HG03196 (cell line): ENCODE results near the gene TAF1B.
"Not testable (repeated sequence)": the region's sequence is repeated elsewhere in the genome, so short reads cannot be mapped to it uniquely, and the experiment has no call there.

ENCODE experiments used
- ATAC-seq: cut with Tn5 transposase; IDR thresholded peaks from one replicate; pipeline ENCODE4 v1.9.1; 2021; ENCODE audit not compliant: unreplicated experiment

The TAF1B gene

GRCh38 chr2:9830685-9831410 lies 12.4 kb upstream of the TAF1B start:
- ATAC-seq = no peak

GRCh38 chr2:9831670-9832069 lies 11.6 kb upstream of the TAF1B start:
- no peak for ATAC-seq

DNA sequence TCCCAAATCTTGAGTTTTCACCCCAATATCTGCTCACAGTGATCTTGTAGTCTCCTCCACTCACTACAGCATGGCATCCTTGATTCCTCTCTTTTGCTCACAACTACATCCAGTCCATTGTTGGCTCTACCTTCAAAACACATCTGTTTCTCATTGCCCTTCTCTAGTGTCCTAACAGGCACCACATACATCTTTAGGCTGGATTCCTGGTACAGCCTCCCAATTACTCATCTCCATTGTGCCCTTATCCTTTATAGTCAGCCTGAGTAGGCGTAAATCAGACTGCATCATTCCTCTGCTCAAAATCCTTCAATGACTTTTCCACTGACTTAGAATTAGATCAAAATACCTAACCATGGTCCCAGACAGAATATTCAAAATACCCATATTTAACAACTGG lies 10.7 kb upstream of the TAF1B start:
- no peak for ATAC-seq

DNA sequence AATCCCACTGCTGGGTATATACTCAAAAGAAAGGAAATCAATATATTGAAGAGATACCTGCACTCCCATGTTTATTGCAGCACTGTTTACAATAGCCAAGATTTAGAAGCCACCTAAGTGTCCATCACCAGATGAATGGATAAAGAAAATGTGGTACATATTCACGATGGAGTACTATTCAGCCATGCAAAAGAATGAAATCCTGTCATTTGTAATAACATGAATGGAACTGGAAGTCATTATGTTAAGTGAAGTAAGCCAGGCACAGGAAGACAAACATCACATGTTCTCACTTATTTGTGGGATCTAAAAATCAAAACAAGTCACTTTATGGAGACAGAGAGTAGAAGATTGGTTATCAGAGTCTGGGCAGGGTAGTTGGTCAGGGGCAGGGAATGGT lies 8.2 kb upstream of the TAF1B start:
- ATAC-seq = not testable (repeated sequence)

- no peak for ATAC-seq
Measured at GRCh38 chr2:9836074-9836473, 7.2 kb upstream of the TAF1B start.

GRCh38 chr2:9836517-9836916 lies 6.8 kb upstream of the TAF1B start:
- ATAC-seq = no peak

DNA sequence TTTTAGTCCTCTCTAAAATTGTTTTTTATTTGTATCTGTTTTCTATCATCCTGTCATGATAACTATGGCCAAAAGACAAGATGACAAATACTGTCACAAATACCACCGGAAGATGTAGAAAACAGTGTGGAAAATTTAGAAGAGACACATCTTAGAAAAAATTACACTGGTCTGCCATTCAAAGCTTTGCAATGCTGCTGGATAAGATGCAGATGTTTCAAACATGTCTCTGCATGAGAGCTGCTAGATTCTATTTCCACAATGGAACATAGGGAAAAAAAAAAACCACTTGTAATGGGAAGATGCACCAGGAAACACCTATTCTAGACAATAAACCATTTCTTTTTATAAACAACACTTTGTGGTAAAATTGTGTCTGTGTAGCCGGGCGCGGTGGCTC lies 5.8 kb upstream of the TAF1B start:
- no peak for ATAC-seq

- no peak for ATAC-seq
Measured at GRCh38 chr2:9838391-9838790, 4.9 kb upstream of the TAF1B start.

DNA sequence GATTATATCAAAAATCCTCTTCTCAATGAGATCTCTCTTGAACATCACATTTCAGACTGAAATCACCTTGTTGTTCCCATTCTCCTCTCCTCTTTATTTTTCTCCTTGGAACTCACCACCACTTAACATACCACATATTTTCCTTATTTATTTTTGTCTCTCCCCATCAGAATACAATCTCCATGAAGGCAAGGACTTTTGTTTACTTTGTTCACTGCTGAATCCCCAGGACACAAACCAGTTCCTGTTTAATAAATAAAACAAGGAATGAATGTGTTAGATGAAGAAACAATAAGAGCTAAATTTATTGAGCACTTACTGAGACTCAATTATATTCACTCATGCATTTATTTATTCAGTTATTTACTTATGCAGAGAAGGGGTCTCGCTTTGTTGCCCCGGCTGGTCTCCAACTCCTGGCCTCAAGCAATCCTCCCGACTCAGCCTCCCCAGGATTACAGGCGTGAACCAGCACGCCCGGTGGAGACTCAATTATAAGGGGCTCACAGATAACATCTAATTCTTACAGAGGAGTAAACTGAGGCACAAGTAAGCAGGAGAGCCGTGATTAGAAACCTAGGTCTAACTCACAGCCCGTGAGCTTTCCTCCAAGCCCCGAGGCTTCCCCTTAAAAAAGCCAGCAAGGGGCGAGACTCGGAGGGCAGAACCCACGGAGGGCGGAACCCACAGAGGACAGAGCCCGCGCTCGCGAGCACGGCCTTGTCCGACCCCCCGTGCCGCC lies 616 bp upstream of the TAF1B start:
- ATAC-seq = no peak

DNA sequence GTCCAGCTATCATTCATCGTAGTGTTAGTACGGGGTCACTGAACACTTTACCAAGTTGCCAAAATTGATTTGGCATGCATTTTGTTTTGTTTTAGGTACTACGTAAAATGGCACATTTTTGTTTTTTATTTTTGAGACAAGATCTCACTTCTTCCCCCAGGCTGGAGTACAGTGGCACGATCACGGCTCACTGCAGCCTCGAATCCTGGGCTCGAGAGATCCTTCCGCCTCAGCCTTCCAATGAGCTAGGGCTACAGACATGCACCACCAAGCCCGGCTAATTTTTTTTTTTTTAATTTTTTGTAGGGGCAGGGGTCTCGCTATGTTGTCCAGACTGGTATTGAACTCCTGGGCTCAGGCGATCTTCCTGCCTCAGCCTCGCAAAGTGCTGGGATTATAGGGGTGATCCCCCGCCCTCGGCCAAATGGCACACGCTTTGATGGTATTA lies 786 bp downstream of the TAF1B start:
- no peak for ATAC-seq

DNA sequence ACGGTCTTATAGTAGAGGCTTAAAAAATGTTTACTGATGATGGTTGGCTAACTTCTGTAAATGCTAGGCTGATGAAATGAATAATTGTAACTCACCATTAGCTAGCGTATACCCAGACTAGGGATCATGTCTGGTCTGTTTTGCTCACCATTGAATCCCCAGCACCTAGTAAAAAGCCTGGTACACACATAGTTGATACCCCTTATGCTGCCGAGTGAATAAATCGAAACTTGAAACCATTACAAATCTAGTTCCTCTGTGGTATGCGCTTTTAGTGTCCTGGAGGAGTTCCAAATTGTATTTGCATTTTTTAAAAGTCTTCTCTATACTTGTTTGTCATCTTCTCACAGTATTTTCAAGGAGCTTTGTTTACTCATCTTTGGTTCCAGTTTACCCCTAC lies 1.3 kb downstream of the TAF1B start:
- ATAC-seq = no peak

DNA sequence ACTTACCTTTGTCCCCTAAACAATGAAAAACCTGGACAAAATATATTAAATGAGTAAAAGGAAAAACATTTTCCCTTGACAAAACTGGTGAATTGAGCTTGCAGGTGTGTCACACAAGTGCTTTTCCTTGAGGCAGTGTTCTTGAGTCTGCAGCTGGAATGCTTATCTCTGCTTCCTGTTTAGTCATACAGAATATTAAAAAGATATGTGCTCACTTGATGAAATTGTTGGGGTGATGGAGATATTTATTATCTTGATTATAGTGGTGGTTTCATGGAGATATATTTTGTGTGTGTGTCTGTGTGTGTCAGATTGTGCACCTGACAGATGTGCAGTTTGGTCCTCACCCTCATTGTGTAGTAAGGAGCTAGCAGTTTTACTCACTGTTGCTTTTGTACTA lies 3.3 kb downstream of the TAF1B start:
- ATAC-seq = no peak

GRCh38 chr2:9847140-9847539 lies 3.9 kb downstream of the TAF1B start:
- ATAC-seq = no peak

DNA sequence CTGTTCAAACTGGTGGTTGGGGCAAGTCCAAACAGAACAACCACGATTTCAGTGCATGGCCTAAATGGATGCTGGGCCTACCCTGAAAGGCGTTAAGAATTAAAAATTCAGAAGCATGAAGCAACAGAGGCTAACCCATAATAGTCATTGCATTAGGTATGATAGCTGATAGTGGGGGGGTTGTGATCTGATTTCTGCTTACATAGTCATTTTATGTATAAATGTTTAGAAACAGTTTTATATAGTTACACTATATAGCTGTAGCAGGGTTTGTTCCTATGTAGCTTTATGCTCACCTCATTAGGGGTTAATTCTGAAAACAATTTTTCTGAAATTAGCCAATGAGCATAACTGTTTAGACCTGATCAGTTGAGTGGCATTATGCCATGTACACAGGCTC lies 9.6 kb downstream of the TAF1B start:
- no peak for ATAC-seq

DNA sequence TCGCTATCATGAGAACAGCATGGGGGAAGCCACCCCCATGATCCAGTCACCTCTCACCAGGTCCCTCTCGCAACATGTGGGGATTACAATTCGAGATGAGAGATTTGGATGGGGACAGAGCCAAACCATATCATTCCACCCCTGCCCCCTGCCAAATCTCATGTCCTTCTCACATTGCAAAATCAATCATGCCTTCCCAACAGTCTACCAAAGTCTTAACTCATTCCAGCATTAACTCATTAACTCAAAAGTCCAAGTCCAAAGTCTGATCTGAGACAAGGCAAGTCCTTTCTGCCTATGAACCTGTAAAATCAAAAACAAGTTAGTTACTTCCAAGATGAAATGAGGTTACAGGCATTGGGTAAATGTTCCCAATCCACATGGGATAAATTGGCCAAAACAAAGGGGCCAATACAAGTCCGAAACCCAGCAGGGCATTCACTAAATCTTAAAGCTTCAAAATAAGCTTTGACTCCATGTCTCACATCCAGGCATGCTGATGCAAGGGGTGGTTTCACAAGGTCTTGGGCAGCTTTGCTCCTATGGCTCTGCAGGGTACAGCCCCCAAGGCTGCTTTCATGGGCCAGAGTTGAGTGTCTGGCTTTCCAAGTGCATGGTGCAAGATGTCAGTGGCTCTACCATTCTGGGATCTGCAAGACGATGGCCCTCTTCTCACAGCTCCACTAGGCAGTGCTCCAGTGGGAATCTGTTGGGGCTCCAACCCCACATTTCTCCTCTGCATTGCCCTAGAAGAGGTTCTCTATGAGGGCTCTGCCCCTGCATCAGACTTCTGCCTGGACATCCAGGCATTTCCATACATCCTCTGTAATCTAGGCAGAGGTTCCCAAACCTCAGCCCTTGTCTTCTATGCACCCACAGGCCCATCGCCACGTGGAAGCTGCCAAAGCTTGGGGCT lies 14.8 kb downstream of the TAF1B start:
- no peak for ATAC-seq

- no peak for ATAC-seq
Measured at GRCh38 chr2:9858730-9859068, 15.4 kb downstream of the TAF1B start.

- not testable (repeated sequence) for ATAC-seq
Measured at GRCh38 chr2:9860922-9861580, 17.8 kb downstream of the TAF1B start.

GRCh38 chr2:9867881-9868280 lies 24.6 kb downstream of the TAF1B start:
- ATAC-seq = no peak

DNA sequence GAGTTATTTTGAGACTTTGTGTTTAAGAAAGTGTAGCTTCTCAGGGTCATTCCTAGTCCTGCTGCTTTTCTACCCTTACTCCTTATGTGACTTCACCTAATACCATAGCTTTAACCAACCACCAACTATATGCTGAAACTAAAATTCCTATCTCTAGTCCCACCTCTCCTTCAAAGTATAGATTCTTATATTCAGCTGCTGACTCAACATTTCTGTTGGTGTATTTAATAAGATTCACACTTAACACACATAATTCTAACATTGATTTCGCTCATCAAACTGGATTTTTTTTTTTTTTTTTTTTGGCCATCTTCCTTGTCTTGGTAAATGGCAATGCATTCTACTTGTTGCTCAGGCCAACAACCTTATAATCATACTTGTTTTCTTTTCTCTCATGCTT lies 30.1 kb downstream of the TAF1B start:
- no peak for ATAC-seq

DNA sequence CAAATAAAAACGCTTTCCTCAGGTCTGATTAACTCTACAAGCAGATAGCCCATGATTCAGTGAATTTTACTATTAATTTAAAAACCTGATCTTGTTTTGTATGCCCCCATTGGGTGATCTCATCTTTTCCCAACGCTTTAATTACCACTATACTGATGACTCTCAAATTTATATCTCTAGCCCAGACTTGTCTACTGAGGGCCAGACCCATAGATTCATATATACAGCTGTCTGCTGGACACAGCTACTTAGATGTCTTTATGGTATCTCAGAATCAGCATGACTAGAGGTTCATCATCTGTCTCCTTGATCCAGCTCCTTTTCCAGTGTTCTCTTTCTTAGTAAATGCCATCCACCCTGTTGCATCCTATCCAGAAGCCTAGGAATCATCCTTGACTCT lies 33.8 kb downstream of the TAF1B start:
- ATAC-seq = no peak

GRCh38 chr2:9877726-9878125 lies 34.5 kb downstream of the TAF1B start:
- ATAC-seq = no peak
